HG03097 (cell line): ENCODE data around the gene SEMG1.

ENCODE experiments used
- ATAC-seq: cut with Tn5 transposase; IDR thresholded peaks from one replicate; pipeline ENCODE4 v1.9.1; 2021; ENCODE audit not compliant: unreplicated experiment, low FRiP score

SEMG1 gene

DNA sequence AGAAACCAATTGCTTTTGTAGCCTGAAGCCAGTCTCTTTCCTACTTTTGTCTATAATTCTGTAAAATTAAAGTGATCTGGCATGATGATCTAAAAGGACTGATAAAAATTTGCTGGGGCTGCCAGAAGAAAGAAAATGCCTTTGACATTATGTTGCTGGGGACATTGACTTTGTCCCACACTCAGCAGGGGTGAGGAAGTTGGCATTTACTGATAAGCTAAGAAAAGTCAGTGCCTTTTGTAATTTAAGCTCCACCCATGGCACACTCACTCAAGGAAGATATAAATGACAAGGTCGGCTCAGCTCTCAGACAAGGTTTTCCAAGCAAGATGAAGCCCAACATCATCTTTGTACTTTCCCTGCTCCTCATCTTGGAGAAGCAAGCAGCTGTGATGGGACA is at the start of gene SEMG1:
Gene SEMG1 (plus strand): TSS at position 309 of the 400 bp plus-strand sequence. CDS start 21 bp downstream, at position 330.
- no peak for ATAC-seq

DNA sequence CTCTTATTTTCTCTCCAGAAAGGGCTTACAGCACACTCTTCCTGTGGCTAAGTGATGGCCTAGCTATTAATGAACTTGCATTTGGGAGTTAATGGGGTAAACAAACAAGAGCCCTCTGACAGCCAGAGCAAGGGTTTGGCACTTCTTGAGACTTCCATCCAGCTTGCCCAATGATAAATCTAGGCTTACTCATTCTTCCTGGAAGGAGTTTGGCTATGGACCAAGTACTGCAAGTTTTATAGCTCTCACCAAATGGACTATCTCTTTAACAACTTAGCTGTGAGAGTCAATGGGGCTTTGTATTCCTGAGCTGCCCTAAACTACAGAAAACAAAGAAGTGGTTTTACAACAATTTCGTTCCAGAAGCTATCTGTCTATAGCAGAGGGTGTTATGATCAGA is 48.9 kb upstream of the SEMG1 start:
- ATAC-seq = no peak

DNA sequence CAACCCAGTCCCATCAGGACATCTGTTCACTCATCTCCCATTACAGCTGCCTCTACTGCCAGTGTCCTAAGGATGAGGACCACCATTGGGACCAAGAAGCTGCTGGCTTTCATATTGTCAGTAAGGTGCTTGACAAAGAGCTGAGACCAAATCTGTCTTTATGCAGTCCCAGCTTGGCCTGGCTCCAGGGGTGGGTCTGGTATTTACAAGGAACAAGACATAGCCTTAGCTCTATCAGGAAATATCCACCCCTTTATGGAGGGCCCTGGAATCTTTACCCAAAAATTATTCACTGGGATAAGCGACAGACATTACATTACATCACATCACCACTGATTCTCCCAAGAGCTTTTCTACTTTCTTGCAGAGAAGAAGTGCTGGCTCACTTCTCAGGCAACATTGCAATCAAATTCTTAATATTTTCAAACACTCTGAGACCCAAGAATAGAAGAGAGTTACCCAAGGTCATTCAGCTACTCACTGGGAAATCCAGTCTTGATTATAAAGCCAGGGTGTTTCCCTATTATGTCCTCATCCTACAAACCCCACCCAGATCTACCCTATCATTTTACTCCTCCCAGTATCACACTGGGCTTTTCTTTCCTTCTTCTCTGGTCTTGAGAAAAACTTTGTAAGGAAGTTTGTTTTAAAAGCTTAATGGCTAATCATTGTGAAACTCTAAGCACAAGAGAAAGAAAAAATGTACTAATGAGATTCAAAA is 43.6 kb upstream of the SEMG1 start:
- no peak for ATAC-seq

GRCh38 chr20:45164906-45165305 is 41.9 kb upstream of the SEMG1 start:
- ATAC-seq = no peak

- no peak for ATAC-seq
Observed at GRCh38 chr20:45173522-45173921, 33.3 kb upstream of the SEMG1 start.

DNA sequence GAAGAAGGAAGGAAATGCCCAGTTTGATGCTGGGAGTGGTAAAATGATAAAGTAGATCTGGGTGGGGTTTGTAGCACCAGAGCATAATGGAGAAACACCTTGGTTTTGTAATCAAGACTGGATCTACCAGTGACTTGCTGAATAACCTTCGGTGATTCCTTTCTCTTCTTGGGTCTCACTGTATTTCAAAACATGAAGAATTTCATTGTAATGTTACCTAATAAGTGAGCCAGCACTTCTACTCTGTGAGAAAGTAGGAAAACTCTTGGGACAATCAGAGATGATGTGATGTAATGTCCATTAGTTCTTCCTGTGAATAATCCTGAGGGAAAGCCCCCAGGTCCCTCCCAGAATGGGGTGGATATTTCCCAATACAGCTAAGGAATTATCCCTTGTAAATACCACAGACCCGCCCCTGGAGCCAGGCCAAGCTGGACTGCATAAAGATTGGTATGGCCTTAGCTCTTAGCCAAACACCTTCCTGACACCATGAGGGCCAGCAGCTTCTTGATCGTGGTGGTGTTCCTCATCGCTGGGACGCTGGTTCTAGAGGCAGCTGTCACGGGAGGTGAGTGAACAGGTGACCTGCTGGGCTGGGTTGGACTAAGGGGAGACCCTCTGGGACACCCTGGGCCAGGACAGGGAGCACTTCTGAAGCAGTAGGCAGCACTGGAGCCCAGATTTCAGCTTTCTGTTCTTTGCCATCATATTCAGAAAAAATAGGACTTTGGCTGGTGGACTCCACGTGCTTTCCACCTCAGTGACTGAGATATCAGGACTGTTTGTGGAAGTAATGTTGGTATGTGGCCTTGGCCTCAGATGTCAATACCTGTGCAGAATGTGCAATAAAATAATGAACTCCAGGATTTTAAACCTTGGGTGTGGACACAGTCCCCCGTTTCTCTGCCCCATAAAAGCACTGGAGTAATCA is 32.1 kb upstream of the SEMG1 start, which contains the start of gene PI3:
Gene PI3 (plus strand): TSS at position 469 of the 931 bp plus-strand sequence. CDS start 21 bp downstream, at position 490.
- ATAC-seq = no peak

GRCh38 chr20:45176526-45177267 is 30.1 kb upstream of the SEMG1 start:
- no peak for ATAC-seq

GRCh38 chr20:45179166-45179565 is 27.7 kb upstream of the SEMG1 start:
- no peak for ATAC-seq

DNA sequence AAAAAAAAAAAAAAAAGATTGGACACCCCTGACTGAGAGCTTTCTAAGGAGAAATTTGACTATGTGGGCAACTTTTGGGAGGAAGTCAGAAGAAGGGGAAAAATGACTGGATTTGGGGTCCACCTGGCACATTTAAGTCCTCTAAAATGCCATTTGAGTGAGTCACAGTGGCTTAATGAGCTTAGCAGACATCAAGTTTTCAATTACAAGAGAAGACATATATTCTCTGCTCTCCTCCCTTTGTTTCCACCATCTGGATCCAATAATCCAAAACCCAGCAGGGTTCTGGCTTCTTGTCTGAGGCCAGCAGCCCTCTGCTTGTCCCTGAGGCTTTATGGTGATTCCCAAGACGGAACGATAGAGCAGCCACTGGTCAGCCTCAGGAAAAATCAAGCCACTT is 25.2 kb upstream of the SEMG1 start:
- no peak for ATAC-seq

- no peak for ATAC-seq
Observed at GRCh38 chr20:45183084-45183483, 23.7 kb upstream of the SEMG1 start.

- no peak for ATAC-seq
Observed at GRCh38 chr20:45187693-45188092, 19.1 kb upstream of the SEMG1 start.

- ATAC-seq = no peak
Observed at GRCh38 chr20:45189067-45189609, 17.7 kb upstream of the SEMG1 start.

GRCh38 chr20:45189861-45190260 is 17.0 kb upstream of the SEMG1 start:
- ATAC-seq = no peak

DNA sequence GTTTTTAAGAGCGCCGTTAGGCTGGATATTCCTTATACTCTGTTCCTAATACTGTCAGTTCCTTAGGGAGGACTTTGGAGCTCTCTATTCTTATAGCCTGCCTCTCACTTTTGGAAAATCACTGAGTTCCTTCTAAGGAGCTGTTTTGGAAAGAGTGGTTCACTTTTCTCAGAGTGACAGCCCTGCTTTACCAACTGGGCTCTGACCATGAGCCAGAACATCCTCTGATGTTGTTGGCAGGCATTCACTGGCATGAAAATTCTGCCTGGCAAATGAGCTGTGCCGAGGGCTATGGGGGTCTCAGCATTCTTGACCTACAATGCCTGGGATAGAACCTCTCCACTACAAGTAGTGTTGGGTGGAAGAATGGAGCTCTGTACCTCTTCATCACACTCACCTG is 14.9 kb upstream of the SEMG1 start:
- ATAC-seq = no peak

DNA sequence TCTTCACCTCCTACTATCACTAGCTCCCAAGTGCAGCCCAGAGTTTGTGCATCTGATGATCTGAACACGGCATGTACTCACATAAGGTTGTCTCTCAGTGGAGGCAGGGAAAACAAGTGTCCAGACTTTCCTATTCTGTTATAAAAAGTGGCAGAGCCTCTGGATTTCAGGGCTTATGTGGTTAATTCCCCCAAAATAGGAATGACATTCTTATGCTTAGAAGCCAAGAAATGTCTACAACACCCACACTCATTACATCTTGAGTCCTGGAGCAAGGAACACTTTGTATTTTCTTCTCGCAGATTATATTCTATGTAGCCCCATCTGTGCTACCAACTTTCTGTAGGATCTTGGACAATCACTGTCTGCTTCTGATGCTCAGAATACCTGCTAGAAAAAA is 13.5 kb upstream of the SEMG1 start:
- no peak for ATAC-seq

GRCh38 chr20:45209924-45210323 is 3.1 kb downstream of the SEMG1 start:
- no peak for ATAC-seq

- ATAC-seq = no peak
Observed at GRCh38 chr20:45211569-45212474, 5.0 kb downstream of the SEMG1 start.

DNA sequence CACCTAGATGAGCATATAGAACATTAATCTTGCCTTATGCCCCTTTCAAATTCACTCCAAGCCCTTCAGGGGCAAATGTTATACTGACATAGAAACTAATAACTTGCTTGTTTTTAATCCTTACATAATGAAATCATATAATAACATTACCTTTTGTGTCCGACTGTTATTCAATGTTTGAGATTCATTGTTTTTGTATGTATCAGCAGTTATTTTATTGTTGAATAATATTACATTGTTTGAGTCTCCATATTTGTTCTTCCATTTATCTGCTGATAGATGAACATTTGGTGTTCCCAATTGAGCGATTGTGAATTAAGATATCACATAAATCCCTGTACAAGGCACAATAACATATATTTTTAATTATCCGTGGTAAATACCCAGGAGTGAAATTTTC is 6.0 kb downstream of the SEMG1 start:
- no peak for ATAC-seq

DNA sequence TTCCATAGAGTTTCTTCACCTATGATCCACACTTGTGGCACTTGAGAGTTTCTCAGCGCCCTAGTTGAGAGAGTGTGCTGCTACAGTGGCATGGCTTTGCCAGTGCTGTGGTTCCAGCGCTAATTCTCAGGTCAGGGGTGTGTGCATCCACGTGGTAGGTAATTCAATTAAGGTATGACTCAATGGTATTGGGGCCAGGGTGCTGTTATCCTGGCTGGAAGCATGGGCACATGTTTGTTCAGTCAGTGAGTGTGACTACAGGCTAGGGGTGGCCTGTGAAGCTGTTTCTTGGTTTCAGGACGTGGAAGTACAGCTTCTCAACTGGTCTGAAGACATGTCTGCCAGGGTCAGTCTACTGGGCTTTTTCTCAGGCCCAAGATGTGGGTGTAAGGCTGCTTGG is 11.3 kb downstream of the SEMG1 start:
- no peak for ATAC-seq

- no peak for ATAC-seq
Observed at GRCh38 chr20:45218636-45219035, 11.8 kb downstream of the SEMG1 start.
